Adipocyte (in vitro differentiated cells): Measurements from ENCODE around the gene TMEM163.
"Not testable (repeated sequence)": the region's sequence is repeated elsewhere in the genome, so short reads cannot be mapped to it uniquely, and the experiment has no call there.

Experiments used
- DNase-seq: peaks from one replicate; pipeline ENCODE4 v3.0.0-alpha.2; 2015; ENCODE audit warnings: low read depth
- H3K27me3 ChIP-seq: replicated peaks from 2 replicates; pipeline ENCODE4 v1.7.0; 2013; ENCODE audit warnings: mild to moderate bottlenecking, low read length, moderate library complexity; ENCODE audit not compliant: control insufficient read depth, insufficient read depth
- H3K36me3 ChIP-seq: 2 replicates; pipeline ENCODE4 v1.7.0; 2013; ENCODE audit warnings: low read length, mild to moderate bottlenecking, moderate library complexity; ENCODE audit not compliant: control insufficient read depth, insufficient read depth, severe bottlenecking
- H3K4me1 ChIP-seq: 2 replicates; pipeline ENCODE4 v1.7.0; 2013; ENCODE audit warnings: mild to moderate bottlenecking, low read length, moderate library complexity; ENCODE audit not compliant: control insufficient read depth, insufficient read depth
- H3K4me3 ChIP-seq: 2 replicates; pipeline ENCODE4 v1.7.0; 2013; ENCODE audit warnings: mild to moderate bottlenecking, low read length, moderate library complexity
- H3K9ac ChIP-seq: 2 replicates; pipeline ENCODE4 v1.7.0; 2013; ENCODE audit warnings: mild to moderate bottlenecking, low read length, moderate library complexity
- H3K9me3 ChIP-seq: 2 replicates; pipeline ENCODE4 v1.7.0; 2013; ENCODE audit warnings: mild to moderate bottlenecking, low read length, moderate library complexity; ENCODE audit not compliant: control insufficient read depth

TMEM163 gene

GRCh38 chr2:134659724-134660123, 59.1 kb downstream of the TMEM163 start:
- Histone ChIP-seq H3K27me3 (peaks cover 26% of the 10 kb centered on the region), H3K36me3 (no peaks in the 10 kb centered on the region), H3K4me3 (no peak overlapping the region), H3K9me3 (no peaks in the 10 kb centered on the region), H3K4me1 (no peaks in the 10 kb centered on the region), H3K9ac (no peak overlapping the region)
- DNase-seq, result no peak

DNA sequence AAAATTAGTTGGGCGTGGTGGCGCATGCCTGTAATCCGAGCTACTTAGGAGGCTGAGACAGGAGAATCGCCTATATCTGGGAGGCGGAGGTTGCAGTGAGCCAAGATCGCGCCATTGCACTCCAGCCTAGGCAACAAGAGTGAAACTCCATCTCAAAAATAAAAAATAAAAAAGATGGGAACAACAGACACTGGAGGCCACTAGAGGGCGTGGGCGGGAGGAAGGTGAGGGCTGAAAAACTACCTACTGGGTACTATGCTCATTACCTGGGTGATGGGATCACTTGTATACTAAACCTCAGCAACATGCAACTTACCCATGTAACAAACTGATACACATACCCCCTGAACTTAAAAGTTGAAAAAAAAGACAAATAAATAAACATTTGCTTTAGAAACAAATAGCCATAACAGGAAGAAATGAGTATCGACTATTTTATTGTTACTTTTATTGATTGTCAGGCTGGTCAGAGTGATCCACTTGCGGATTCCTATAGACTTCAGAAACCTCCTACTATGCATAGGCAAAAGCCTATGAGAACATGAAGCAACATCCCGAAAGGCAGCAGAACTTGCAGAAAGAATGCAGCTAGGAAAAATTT, 61.0 kb downstream of the TMEM163 start:
- Histone ChIP-seq H3K36me3 (no peaks in the 10 kb centered on the region), H3K4me3 (no peak overlapping the region), H3K9me3 (no peaks in the 10 kb centered on the region), H3K4me1 (no peaks in the 10 kb centered on the region), H3K27me3 (peaks cover 13% of the 10 kb centered on the region), H3K9ac (no peak overlapping the region)
- peak; percentile 31 for DNase-seq

- not testable (repeated sequence) for H3K4me3 ChIP-seq, H3K9ac ChIP-seq, H3K9me3 ChIP-seq, H3K36me3 ChIP-seq, DNase-seq, H3K4me1 ChIP-seq
- H3K27me3 ChIP-seq, result peaks cover 11% of the 10 kb centered on the region
Measured at GRCh38 chr2:134656391-134656790, 62.4 kb downstream of the TMEM163 start.

GRCh38 chr2:134648586-134648985, 70.2 kb downstream of the TMEM163 start:
- H3K4me3 ChIP-seq, result no peak overlapping the region
- no peak overlapping the region for H3K9ac ChIP-seq
- H3K36me3 ChIP-seq, result no peaks in the 10 kb centered on the region
- no peaks in the 10 kb centered on the region for H3K9me3 ChIP-seq
- H3K27me3 ChIP-seq, result no peaks in the 10 kb centered on the region
- no peaks in the 10 kb centered on the region for H3K4me1 ChIP-seq
- DNase-seq, result no peak

- no peak for DNase-seq
- no peak overlapping the region for H3K9ac ChIP-seq
- no peaks in the 10 kb centered on the region for H3K9me3 ChIP-seq
- H3K27me3 ChIP-seq, result no peaks in the 10 kb centered on the region
- no peak overlapping the region for H3K4me3 ChIP-seq
- H3K36me3 ChIP-seq, result no peaks in the 10 kb centered on the region
- no peaks in the 10 kb centered on the region for H3K4me1 ChIP-seq
Measured at GRCh38 chr2:134647607-134648256, 71.1 kb downstream of the TMEM163 start.

- no peak for DNase-seq
- Histone ChIP-seq H3K36me3 (no peaks in the 10 kb centered on the region), H3K4me3 (no peak overlapping the region), H3K27me3 (peaks cover 6% of the 10 kb centered on the region), H3K9ac (no peak overlapping the region), H3K4me1 (no peaks in the 10 kb centered on the region), H3K9me3 (no peaks in the 10 kb centered on the region)
Measured at GRCh38 chr2:134642938-134643337, 75.9 kb downstream of the TMEM163 start.

DNA sequence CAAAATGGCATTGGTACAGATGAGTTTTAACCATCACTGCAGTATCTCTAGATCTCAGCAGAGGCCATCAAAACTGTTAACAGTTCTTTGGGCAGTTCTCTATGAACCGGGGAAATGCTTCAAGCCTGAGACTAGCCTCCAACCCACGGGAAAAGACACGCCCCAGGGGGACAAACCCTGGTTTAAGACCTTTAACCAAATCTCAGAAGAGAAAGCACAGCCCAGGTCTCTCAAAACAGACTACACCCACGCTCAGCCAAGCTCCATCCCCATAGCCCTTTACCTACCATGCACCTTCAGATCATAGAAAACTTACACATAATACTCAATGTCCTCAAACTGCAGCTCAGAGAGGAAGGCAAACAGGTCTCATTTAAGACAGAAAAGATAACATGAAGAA, 78.3 kb downstream of the TMEM163 start:
- Histone ChIP-seq H3K27me3 (peaks cover 6% of the 10 kb centered on the region), H3K9ac (no peak overlapping the region), H3K4me3 (no peak overlapping the region), H3K9me3 (no peaks in the 10 kb centered on the region), H3K36me3 (no peaks in the 10 kb centered on the region), H3K4me1 (no peaks in the 10 kb centered on the region)
- no peak for DNase-seq

DNA sequence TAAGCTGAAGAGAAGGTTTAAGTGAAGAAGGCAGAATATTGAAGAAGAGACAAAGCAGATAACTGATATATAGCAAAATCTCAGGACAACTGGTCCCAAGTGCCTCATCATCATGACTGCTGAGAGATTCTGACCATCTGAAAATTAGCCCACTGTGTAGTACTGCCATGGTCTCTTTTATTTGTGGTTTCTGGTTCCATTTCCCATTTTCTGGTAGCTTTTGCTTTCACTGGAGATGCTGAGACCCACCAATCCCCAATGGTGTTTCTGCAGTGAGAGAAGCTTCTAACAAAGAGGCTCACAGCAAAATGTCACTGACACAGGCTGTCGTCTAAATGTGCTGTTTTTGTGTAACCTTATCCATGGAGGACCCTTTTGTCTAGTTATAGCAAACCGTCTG, 79.5 kb downstream of the TMEM163 start:
- no peaks in the 10 kb centered on the region for H3K4me1 ChIP-seq
- no peak for DNase-seq
- no peak overlapping the region for H3K9ac ChIP-seq
- no peaks in the 10 kb centered on the region for H3K36me3 ChIP-seq
- H3K4me3 ChIP-seq, result no peak overlapping the region
- H3K9me3 ChIP-seq, result no peaks in the 10 kb centered on the region
- H3K27me3 ChIP-seq, result peaks cover 6% of the 10 kb centered on the region

DNA sequence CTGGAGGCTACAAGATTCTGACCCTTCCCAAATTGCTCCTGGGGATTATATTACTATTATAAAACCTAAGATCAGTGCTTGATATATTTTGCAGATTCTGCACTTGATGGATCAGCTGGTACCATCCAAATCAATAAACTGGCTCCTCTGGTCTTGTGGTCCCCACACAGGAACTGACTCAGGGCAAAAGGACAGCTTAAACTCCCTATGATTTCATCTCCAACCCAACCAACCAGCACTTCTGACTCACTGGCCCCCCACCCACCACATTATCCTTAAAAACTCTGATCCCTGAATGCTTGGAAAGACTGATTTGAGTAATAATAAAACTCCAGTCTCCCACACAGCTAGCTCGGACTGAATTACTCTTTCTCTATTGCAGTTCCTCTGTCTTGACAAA, 82.1 kb downstream of the TMEM163 start:
- Histone ChIP-seq H3K9me3 (no peaks in the 10 kb centered on the region), H3K4me1 (no peaks in the 10 kb centered on the region), H3K9ac (no peak overlapping the region), H3K27me3 (peaks cover 6% of the 10 kb centered on the region), H3K4me3 (no peak overlapping the region), H3K36me3 (no peaks in the 10 kb centered on the region)
- DNase-seq, result no peak

DNA sequence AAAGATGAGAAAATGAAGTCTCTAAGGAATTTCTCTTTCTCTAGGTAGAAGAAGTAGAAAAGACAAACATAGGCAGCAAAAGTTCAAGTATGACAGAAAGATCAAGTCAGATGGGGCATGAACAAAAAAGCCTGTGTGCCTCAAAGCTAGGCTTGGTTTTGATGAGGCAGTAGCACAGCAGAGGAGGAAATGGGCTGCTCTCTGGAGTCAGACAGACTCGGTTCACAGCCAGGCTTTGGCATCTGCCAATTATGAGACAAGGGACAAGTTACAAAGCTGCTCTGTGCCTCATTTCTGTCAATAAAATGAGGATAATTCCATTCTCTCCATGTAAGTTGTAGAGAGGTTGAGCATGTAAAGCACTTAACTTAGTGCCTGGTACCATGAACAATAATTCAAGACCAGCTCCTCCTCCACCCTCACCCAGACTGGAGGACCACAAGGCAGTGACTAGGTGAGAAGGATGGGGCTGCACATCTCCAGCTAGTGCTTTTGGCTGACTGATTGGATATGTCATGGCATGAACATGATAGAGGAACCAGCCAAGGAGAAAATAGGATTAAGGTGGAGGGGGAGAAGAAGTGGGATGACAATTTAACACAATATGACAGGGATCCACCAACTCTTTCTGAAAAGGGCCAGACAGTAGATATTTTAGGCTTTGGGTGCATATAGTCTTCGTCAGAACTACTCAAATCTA, 84.6 kb downstream of the TMEM163 start:
- DNase-seq, result no peak
- peaks cover 5% of the 10 kb centered on the region for H3K27me3 ChIP-seq
- no peaks in the 10 kb centered on the region for H3K36me3 ChIP-seq

GRCh38 chr2:134630504-134631159, 88.2 kb downstream of the TMEM163 start:
- no peaks in the 10 kb centered on the region for H3K4me1 ChIP-seq

More for the DNA sequence above, 84.6 kb downstream of the TMEM163 start:
- Histone ChIP-seq H3K9me3 (no peaks in the 10 kb centered on the region), H3K4me3 (no peak overlapping the region), H3K4me1 (no peaks in the 10 kb centered on the region), H3K9ac (no peak overlapping the region)

More at GRCh38 chr2:134630504-134631159, 88.2 kb downstream of the TMEM163 start:
- H3K4me3 ChIP-seq, result no peak overlapping the region
- no peaks in the 10 kb centered on the region for H3K9me3 ChIP-seq
- H3K27me3 ChIP-seq, result no peaks in the 10 kb centered on the region
- DNase-seq, result no peak
- H3K36me3 ChIP-seq, result no peaks in the 10 kb centered on the region
- no peak overlapping the region for H3K9ac ChIP-seq
